Activated CD4-positive, alpha-beta T cell treated with anti-CD3 and anti-CD28 coated beads for 36 hours (primary cell): ENCODE measurements around the gene NPB. TPM values are rescaled to one million over a fixed set of nuclear protein-coding genes. Genes with fewer than 3 reads are reported as not detected.

Source experiments
- ATAC-seq: fragments of 200-7000 bp; cut with Tn5 transposase; one replicate; pipeline ENCODE4 v1.10.0; 2021; ENCODE audit warnings: mild to moderate bottlenecking, moderate library complexity
- CTCF ChIA-PET: fragments of 350-600 bp; sonication (Branson Sonifier 250); formaldehyde crosslinking; loops from one replicate; lab custom pipeline; 2021; ENCODE audit warnings: antibody characterized with exemption; lab: Charles Lee
- POLR2A ChIA-PET: fragments of 350-600 bp; sonication (Branson Sonifier 250); formaldehyde crosslinking; loops from one replicate; lab custom pipeline; 2021; ENCODE audit warnings: antibody characterized with exemption, inconsistent platforms; lab: Charles Lee
- DNase-seq: peaks from one replicate; pipeline ENCODE4 v3.0.0-alpha.2; 2020
- H3K27ac Mint-ChIP-seq: one replicate; pipeline ENCODE4 v1.8.0; 2021; ENCODE audit warnings: mixed read lengths
- H3K27me3 Mint-ChIP-seq: one replicate; pipeline ENCODE4 v1.8.0; 2021; ENCODE audit warnings: mixed read lengths
- H3K36me3 Mint-ChIP-seq: one replicate; pipeline ENCODE4 v1.8.0; 2021; ENCODE audit warnings: low read depth, mixed read lengths
- H3K4me1 Mint-ChIP-seq: one replicate; pipeline ENCODE4 v1.8.0; 2021; ENCODE audit warnings: mixed read lengths
- H3K4me3 Mint-ChIP-seq: one replicate; pipeline ENCODE4 v1.8.0; 2021; ENCODE audit warnings: mild to moderate bottlenecking, moderate library complexity, mixed read lengths
- H3K9me3 Mint-ChIP-seq: one replicate; pipeline ENCODE4 v1.8.0; 2021; ENCODE audit warnings: low read depth, mixed read lengths
- intact Hi-C, 2 experiments: fragments of 100-400 bp; cut with DNase I in 1 of 2; cut with micrococcal nuclease in 1 of 2; formaldehyde crosslinking; loops; one replicate each; pipeline versions ENCODE4 v1.14.2 to v1.15.1; 2022 to 2024; cut with DNase I, micrococcal nuclease
- total RNA-seq, 2 experiments: library from RNA; stranded (reverse); gene quantifications; one replicate each; pipeline ENCODE4 v1.2.3, GENCODE V29; 2021

NPB gene
- total RNA-seq, 2 experiments from 2014 or later = 0.14 TPM; not detected in 1

DNA sequence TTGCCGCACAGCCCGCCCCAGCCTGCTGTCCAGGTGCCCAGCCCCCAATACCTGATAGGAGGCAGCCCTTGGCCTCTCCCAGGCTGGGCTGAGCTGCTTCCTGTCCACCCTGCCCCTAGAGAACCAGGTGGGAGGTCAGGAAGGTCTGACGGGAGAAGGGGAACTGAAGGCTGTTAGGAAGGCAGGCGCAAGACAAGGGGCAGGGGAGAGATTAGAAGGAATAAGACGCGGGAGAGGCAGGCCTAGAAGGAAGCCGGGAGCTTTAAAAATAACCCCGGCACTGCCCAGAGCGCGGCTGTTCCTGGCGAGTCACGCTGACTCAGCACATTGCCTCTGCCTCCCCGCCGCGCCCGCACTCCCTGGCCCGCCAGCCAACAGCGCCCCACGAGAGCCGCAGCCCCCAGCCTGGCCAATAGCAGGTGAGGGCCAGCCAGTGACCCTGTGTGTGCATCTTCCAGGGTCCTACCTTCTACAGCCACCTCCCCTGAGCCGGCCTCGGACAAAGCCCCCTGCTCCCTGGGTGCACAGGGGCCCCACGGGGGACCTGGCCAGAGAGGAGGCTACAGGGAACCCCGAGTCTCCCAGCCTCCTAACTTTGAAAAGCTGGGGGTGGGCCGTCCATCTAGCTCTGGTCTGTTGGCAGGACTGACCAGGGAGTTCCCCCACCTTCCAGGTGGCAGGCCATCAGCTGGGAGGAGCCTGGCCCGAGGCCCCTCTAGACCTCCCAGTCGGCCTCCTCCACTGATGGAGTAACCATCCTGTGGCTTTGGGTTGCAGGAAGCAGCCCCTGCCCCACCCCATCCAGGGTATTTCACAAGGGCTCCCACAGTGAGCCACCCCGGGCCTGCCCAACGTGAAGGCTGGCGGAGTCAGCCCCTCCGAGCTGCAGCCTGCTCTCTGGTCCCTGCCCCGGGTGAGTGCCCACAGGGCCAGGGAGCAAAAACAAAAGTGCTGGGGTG lies 21.5 kb downstream of the NPB start:
- no peak for ATAC-seq
- H3K4me3 Mint-ChIP-seq = no peak overlapping the region
- H3K27me3 Mint-ChIP-seq = no peaks in the 10 kb centered on the region
- H3K36me3 Mint-ChIP-seq = peaks cover 9% of the 10 kb centered on the region
- DNase-seq = peak; percentile 49
- H3K4me1 Mint-ChIP-seq = peaks cover 31% of the 10 kb centered on the region
- CTCF ChIA-PET = interaction anchor here (0.6 to 2.1 kb wide), 3 partner anchors 11 to 596 kb away, joined by 3 to 8 read pairs (median 3); partner anchors contain the start of gene NOTUM
- H3K9me3 Mint-ChIP-seq = no peaks in the 10 kb centered on the region
- POLR2A ChIA-PET = interaction anchor here (0.5 kb wide), 1 partner anchor 12 kb away, joined by 4 read pairs; no protein-coding TSS in a partner anchor
- intact Hi-C loops = loop anchor here in 1 of 2 experiments (10.0 kb wide), 1 partner anchor 371 kb away; no protein-coding TSS in a partner anchor
- no peak overlapping the region for H3K27ac Mint-ChIP-seq

DNA sequence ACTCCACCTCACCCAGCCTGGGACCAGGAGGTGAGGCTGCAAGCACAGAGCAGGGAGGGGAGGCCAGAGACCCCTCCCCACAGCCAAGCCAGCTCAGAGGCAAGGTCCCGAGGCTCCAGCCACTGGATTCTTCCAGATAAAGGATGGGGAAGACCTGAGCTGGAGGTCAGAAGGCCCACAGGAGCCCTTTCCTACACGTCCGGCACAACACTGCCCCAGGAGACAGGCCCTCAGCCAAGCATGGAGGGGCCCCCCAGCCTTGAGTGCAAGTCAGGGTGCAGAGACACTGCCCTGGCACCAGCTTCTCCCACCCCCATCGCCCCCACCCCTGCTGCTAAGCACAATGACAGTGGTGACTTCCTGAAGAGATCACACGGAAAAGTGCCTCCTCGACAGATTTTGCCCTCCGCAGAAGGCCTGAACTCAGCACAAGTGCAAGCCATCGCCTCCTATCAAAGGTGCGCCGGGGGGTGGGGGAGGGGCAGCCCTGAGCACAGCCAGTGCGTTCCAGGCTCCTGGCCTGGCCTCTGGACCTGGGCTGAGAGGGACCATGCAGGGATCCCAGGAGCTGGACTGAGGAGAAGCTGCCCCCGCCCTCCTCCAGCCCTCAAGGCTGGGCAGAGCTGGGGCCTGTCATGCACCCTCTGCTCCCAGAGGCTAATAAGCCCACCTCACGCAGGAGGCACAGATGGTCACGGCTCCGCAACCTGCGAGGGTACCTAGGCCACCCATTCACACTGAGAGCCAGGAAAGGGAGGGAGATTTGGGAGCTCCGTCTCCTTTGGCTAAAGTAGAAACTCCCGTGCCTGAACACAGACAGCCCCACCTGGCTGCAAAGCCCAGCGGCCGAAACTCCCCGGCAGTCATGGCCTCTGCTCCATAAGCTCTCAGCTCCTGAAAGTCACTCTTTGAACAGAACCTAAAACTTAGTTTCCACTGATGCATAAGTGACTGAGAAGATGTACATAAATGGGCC lies 22.8 kb downstream of the NPB start:
- Mint-ChIP-seq H3K36me3 (peaks cover 9% of the 10 kb centered on the region), H3K4me1 (peaks cover 27% of the 10 kb centered on the region), H3K4me3 (peak overlapping the region; percentile 85), H3K27ac (peak overlapping the region; percentile 67), H3K27me3 (peaks cover 2% of the 10 kb centered on the region), H3K9me3 (no peaks in the 10 kb centered on the region)
- intact Hi-C loops = loop anchor here (5.0 to 10.0 kb wide), 2 partner anchors 33 to 370 kb away; partner anchors contain the start of genes ALYREF (in 1 of the 2) and ANAPC11 (in 1 of the 2)
- ChIA-PET CTCF (interaction anchor here (0.6 to 2.1 kb wide), 4 partner anchors 12 to 192 kb away, joined by 3 to 8 read pairs (median 3); partner anchors contain the start of gene NOTUM), POLR2A (no interaction called here)
- peak; percentile 54 for DNase-seq
- no peak for ATAC-seq

DNA sequence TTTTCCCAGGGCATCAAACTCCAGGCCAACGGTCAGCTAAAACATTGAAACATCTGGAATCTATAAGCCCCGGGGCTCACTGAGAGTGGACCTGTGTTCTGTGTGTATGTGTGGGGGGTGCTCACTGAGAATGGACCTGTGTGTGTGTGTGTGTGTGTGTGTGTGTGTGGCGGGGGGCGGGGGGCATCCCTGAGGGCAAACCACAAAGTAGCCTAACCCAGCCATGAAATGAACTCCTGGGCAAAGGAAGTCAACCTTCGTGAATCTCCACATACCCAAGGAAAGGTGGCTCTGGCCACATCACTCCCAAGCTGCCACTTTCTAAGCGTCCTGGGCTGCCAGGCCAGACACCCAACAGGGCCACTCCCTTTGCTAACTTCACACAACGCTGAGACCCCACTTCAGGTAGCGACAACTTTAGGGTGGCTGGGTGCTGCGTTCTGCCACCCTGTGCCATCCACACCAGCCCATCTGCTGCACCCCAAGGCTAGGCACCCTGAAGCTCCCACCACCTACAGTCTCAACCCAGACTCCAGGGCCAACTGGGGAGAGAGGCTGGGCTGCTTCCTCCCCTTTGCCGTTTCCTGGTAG lies 23.9 kb downstream of the NPB start:
- ChIA-PET CTCF (interaction anchor here (0.6 to 1.4 kb wide), 4 partner anchors 12 to 105 kb away, joined by 3 to 4 read pairs (median 3); no protein-coding TSS in a partner anchor), POLR2A (no interaction called here)
- Mint-ChIP-seq H3K4me3 (peak overlapping the region; percentile 85), H3K4me1 (peaks cover 30% of the 10 kb centered on the region), H3K27ac (peak overlapping the region; percentile 85), H3K9me3 (no peaks in the 10 kb centered on the region), H3K27me3 (peaks cover 2% of the 10 kb centered on the region), H3K36me3 (peaks cover 11% of the 10 kb centered on the region)
- intact Hi-C loops = loop anchor here (1.0 to 10.0 kb wide), 6 partner anchors 15 to 369 kb away; partner anchors contain the start of genes ALYREF (in 1 of the 2), ANAPC11 (in 1 of the 2), ARHGDIA (in 1 of the 2) and ASPSCR1 (in 1 of the 2)
- DNase-seq (no peak), ATAC-seq (peak; percentile 22)

DNA sequence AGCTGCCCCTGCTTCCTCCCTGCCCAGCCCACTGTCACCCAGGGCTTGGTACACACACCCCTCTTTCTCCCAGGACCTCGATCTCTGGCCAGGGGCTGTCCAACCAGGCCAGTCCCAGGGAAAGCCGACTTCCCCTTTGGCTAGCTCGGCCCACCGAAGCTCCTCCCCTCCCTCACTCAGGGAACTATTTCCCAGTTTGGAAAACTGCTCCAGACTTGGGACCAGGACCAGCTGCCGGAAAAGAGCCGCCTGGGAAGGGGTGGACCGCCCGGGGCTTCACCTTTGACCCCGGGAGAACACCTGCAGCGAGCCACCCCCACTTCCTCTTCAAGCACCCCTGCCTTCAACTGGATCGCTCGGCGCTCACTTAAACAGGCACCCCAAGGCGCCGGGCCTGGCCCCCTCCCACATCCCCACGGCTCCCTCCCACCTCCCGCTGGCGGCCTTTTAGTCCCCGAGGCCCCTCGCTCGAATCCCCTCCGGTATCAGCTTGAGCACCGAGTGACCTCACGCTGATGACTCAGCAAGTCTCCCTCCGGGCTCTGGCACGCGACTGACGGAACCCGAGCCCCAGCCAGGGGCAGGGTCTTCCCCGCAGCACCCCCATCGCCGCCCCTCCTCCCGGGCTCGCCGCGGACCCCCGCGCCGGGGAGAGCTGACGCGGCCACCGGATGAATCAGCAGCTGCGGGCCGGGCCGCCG lies 24.6 kb downstream of the NPB start:
- POLR2A ChIA-PET = interaction anchor here (1.0 to 1.6 kb wide), 2 partner anchors 9 to 53 kb away, joined by 3 to 4 read pairs; no protein-coding TSS in a partner anchor
- intact Hi-C loops = loop anchor here (1.0 to 10.0 kb wide), 12 partner anchors 8 to 368 kb away; partner anchors contain the start of genes PCYT2 (in 2 of the 2), ALYREF (in 1 of the 2), ANAPC11 (in 1 of the 2) and ARHGDIA (in 1 of the 2)
- peak overlapping the region; percentile 85 for H3K27ac Mint-ChIP-seq
- H3K27me3 Mint-ChIP-seq = peaks cover 2% of the 10 kb centered on the region
- no peaks in the 10 kb centered on the region for H3K9me3 Mint-ChIP-seq
- H3K36me3 Mint-ChIP-seq = peaks cover 8% of the 10 kb centered on the region
- peak; percentile 81 for DNase-seq
- CTCF ChIA-PET = interaction anchor here (0.6 to 1.4 kb wide), 3 partner anchors 12 to 93 kb away, joined by 3 to 4 read pairs (median 3); no protein-coding TSS in a partner anchor
- peak overlapping the region; percentile 85 for H3K4me3 Mint-ChIP-seq
- peak; percentile 42 for ATAC-seq
- H3K4me1 Mint-ChIP-seq = peaks cover 32% of the 10 kb centered on the region

DNA sequence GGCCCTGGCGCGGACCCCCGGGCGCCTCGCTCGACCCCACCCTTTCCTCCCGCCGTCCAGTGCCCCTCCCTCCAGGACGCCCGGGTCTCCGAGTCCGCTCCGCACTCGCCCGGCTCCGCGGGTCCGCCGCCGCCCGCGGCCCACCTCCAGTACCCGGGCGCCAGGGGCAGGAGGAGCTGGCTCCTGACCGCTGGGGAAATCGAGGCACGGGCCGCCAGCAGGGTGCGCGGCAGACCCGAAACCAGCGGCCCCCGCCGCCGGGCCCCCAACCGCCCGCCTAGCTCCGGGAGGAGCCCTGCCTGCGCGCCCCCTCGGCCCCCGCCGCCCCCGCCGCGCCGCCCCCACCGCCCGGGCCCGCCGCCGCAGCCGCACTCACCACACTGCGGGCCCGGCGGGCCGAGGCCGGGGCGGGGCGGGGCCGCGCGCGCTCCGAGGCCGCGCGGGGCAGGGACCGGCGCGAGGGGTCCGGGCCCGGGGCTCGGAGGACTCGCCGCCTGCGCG lies 25.2 kb downstream of the NPB start:
- H3K9me3 Mint-ChIP-seq = no peaks in the 10 kb centered on the region
- intact Hi-C loops = loop anchor here (1.0 to 10.0 kb wide), 11 partner anchors 9 to 368 kb away; partner anchors contain the start of genes PCYT2 (in 2 of the 2), ALYREF (in 1 of the 2), ANAPC11 (in 1 of the 2) and ASPSCR1 (in 1 of the 2)
- H3K27me3 Mint-ChIP-seq = peaks cover 2% of the 10 kb centered on the region
- no peak for DNase-seq
- peaks cover 32% of the 10 kb centered on the region for H3K4me1 Mint-ChIP-seq
- peaks cover 7% of the 10 kb centered on the region for H3K36me3 Mint-ChIP-seq
- H3K4me3 Mint-ChIP-seq = peak overlapping the region; percentile 85
- ChIA-PET POLR2A (interaction anchor here (0.5 to 1.6 kb wide), 3 partner anchors 9 to 54 kb away, joined by 3 to 4 read pairs (median 3); no protein-coding TSS in a partner anchor), CTCF (interaction anchor here (1.0 to 1.4 kb wide), 3 partner anchors 28 to 103 kb away, joined by 3 read pairs; no protein-coding TSS in a partner anchor)
- no peak overlapping the region for H3K27ac Mint-ChIP-seq
- ATAC-seq = peak; percentile 4

DNA sequence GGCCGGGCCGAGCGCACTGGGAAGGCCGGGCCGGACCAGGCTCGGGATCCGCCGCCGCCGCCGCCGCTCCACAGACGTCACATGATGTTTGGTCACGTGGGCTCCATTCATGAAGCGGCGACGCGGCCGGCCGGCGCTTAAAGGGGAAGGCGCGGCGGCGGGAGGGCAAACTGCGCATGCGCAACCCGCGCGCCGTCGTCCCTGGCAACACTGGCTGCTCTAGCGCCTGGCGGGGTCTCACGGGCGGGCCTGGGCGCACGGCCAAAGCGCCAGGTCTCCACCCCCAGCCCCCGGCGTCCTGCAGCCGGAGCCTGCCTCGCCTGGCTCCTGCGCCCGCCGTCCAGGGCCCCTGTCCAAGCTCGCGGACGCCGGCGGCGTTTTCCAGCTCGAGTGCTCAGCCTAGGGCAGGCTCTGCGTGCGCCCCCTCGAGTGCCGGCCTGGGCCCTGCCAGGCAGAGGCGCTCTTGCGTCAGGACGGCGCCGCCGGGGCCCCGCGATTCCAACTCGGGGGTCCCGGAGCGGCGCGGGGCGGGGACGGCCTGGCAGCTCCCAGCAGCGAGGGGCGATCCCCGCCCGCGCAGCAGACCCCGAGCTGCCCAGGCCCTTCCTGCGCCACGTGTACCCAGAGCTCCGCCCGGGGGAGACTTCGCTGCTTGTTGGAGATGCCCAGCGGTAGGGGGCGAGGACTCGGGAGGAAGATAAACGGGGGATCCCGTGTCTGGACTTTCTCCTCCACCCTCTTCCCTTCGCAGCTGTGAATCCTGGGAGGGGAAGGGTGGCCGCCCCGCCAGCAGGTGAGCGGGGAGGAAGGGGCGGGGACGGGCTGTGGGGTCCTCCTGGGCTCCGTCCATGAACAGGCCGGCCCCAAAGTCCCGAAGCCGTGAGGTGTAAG lies 25.9 kb downstream of the NPB start, which contains the start of gene MAFG:
TSS of gene MAFG (minus strand) at position 83 of the 891 bp plus-strand sequence. CDS start 4,550 bp downstream, outside the sequence.
- Mint-ChIP-seq H3K4me1 (peaks cover 32% of the 10 kb centered on the region), H3K27ac (peak within 1 kb of the TSS; percentile 85), H3K9me3 (no peaks in the 10 kb centered on the region), H3K4me3 (peak within 1 kb of the TSS; percentile 85), H3K27me3 (peaks cover 2% of the 10 kb centered on the region), H3K36me3 (peaks cover 3% of the 10 kb centered on the region)
- POLR2A ChIA-PET = interaction anchor here (0.5 to 1.6 kb wide), 2 partner anchors 8 to 37 kb away, joined by 3 to 4 read pairs; no protein-coding TSS in a partner anchor
- peak; percentile 62 for ATAC-seq
- CTCF ChIA-PET = interaction anchor here (0.6 to 1.1 kb wide), 4 partner anchors 12 to 208 kb away, joined by 3 read pairs; no protein-coding TSS in a partner anchor
- intact Hi-C loops = loop anchor here (1.0 to 10.0 kb wide), 13 partner anchors 9 to 367 kb away; partner anchors contain the start of genes PCYT2 (in 2 of the 2), ALYREF (in 1 of the 2), ANAPC11 (in 1 of the 2) and ASPSCR1 (in 1 of the 2)
- DNase-seq = peak; percentile 94

DNA sequence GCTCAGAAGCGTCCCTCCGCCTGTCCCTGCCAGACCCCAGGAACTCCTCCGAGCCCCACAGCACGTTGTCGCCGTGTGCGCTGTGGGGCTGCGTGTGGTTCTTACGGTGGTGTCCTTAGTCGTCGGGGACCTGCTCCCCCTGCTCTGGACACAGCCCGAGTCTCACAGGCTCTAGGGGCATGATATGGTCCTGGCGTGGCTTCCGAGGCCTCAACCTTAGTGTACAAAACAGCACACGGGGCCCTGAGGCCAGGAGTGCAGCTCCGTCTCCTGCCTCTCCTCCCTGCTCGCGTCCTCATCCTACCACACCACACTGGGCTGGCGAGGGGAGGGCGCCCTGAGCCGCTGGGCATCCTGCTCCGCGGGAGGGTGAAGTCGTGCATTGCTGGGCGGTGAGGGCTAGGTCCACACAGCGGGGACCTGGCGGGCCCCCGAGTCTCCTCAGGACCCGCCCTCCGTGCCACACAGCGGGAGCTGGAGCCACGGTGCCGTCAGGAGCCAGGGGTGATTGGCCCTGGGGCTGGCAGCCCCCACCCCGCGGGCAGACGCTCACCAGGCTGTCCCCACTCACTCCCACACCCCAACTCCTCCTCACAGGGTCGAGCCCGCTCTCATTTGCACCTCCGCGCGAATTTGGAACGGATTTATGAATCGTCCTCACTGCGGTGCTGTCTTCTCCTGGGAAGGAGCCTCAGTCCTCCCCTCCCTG lies 26.7 kb downstream of the NPB start:
- Mint-ChIP-seq H3K27ac (no peak overlapping the region), H3K27me3 (peaks cover 2% of the 10 kb centered on the region), H3K9me3 (no peaks in the 10 kb centered on the region), H3K36me3 (peaks cover 8% of the 10 kb centered on the region), H3K4me1 (peaks cover 28% of the 10 kb centered on the region), H3K4me3 (peak overlapping the region; percentile 70)
- DNase-seq (no peak), ATAC-seq (no peak)
- CTCF ChIA-PET = interaction anchor here (0.6 to 1.0 kb wide), 3 partner anchors 11 to 207 kb away, joined by 3 read pairs; no protein-coding TSS in a partner anchor
- POLR2A ChIA-PET = no interaction called here
- intact Hi-C loops = loop anchor here (1.0 to 10.0 kb wide), 4 partner anchors 9 to 366 kb away; partner anchors contain the start of genes ALYREF (in 1 of the 2), ANAPC11 (in 1 of the 2) and PYCR1 (in 1 of the 2)
